ENCODE data around the gene ARHGAP24.

The ARHGAP24 gene

GRCh38 chr4:85747882-85748491 is 273.0 kb downstream of the ARHGAP24 start:
- H2BK120ac ChIP-seq (ENCODE audit: insufficient read depth, low read length, poor library complexity) = no peak overlapping the region
- no peak overlapping the region for H2BK12ac ChIP-seq (ENCODE audit: low read length)
- no peak overlapping the region for H3K4ac ChIP-seq (ENCODE audit: low read depth, low read length)
- no peak overlapping the region for H2AK5ac ChIP-seq (ENCODE audit: low read length)
- no peaks in the 10 kb centered on the region for H3K27me3 ChIP-seq (ENCODE audit: insufficient read depth, low read length)
- H3K14ac ChIP-seq (ENCODE audit: low read length) = no peak overlapping the region
- H3K4me2 ChIP-seq (ENCODE audit: low read length) = no peak overlapping the region
- no peaks in the 10 kb centered on the region for H3K36me3 ChIP-seq (ENCODE audit: control insufficient read depth in 1 of 2, insufficient read depth in 2 of 2, low read length in 2 of 2)
- no peaks in the 10 kb centered on the region for H3K79me2 ChIP-seq (ENCODE audit: control insufficient read depth, insufficient read depth, low read length, poor library complexity)
- H4K12ac ChIP-seq (ENCODE audit: low read depth, low read length) = no peak overlapping the region
- H2BK5ac ChIP-seq (ENCODE audit: low read depth, low read length, poor library complexity) = no peak overlapping the region
- no peak overlapping the region for H2AFZ ChIP-seq (ENCODE audit: insufficient read depth, low read length, poor library complexity)
- DNase-seq = peak; percentile 27 to 91
- no peak overlapping the region for H3K9ac ChIP-seq (ENCODE audit: low read length)
- H3K27ac ChIP-seq (ENCODE audit: low read depth, low read length) = no peak overlapping the region
- no peak overlapping the region for H3K18ac ChIP-seq (ENCODE audit: low read length)
- no peak overlapping the region for H4K91ac ChIP-seq (ENCODE audit: low read depth, low read length)
- H4K8ac ChIP-seq (ENCODE audit: low read depth, low read length) = no peak overlapping the region
- no peak overlapping the region for H3K4me3 ChIP-seq (ENCODE audit: low read depth, low read length)
- WGBS (ENCODE audit: extremely low coverage, insufficient coverage, insufficient read length) = no CpG with 5 or more reads among the region's 3 CpGs
- H3K23ac ChIP-seq (ENCODE audit: low read length) = no peak overlapping the region
- no peaks in the 10 kb centered on the region for H3K9me3 ChIP-seq (ENCODE audit: insufficient read depth, low read depth, low read length)
- no peaks in the 10 kb centered on the region for H3K79me1 ChIP-seq (ENCODE audit: low read length)
- H3K4me1 ChIP-seq (ENCODE audit: control insufficient read depth in 1 of 2, insufficient read depth in 2 of 2, low read length in 2 of 2) = no peaks in the 10 kb centered on the region

GRCh38 chr4:85748654-85749053 is 273.7 kb downstream of the ARHGAP24 start:
- H2AK5ac ChIP-seq (ENCODE audit: low read length) = no peak overlapping the region
- H3K4me1 ChIP-seq (ENCODE audit: control insufficient read depth in 1 of 2, insufficient read depth in 2 of 2, low read length in 2 of 2) = no peaks in the 10 kb centered on the region
- no peak overlapping the region for H4K8ac ChIP-seq (ENCODE audit: low read depth, low read length)
- H3K9ac ChIP-seq (ENCODE audit: low read length) = no peak overlapping the region
- no peaks in the 10 kb centered on the region for H3K79me1 ChIP-seq (ENCODE audit: low read length)
- H3K27ac ChIP-seq (ENCODE audit: low read depth, low read length) = no peak overlapping the region
- H3K27me3 ChIP-seq (ENCODE audit: insufficient read depth, low read length) = no peaks in the 10 kb centered on the region
- WGBS (ENCODE audit: extremely low coverage, insufficient coverage, insufficient read length) = no CpG with 5 or more reads among the region's 4 CpGs
- no peak overlapping the region for H4K91ac ChIP-seq (ENCODE audit: low read depth, low read length)
- H3K14ac ChIP-seq (ENCODE audit: low read length) = no peak overlapping the region
- H3K23ac ChIP-seq (ENCODE audit: low read length) = no peak overlapping the region
- H2BK5ac ChIP-seq (ENCODE audit: low read depth, low read length, poor library complexity) = no peak overlapping the region
- no peak overlapping the region for H2BK12ac ChIP-seq (ENCODE audit: low read length)
- no peak overlapping the region for H3K4me3 ChIP-seq (ENCODE audit: low read depth, low read length)
- H2AFZ ChIP-seq (ENCODE audit: insufficient read depth, low read length, poor library complexity) = no peak overlapping the region
- H3K18ac ChIP-seq (ENCODE audit: low read length) = no peak overlapping the region
- H3K4ac ChIP-seq (ENCODE audit: low read depth, low read length) = no peak overlapping the region
- H3K9me3 ChIP-seq (ENCODE audit: insufficient read depth, low read depth, low read length) = no peaks in the 10 kb centered on the region
- no peak overlapping the region for H2BK120ac ChIP-seq (ENCODE audit: insufficient read depth, low read length, poor library complexity)
- no peaks in the 10 kb centered on the region for H3K79me2 ChIP-seq (ENCODE audit: control insufficient read depth, insufficient read depth, low read length, poor library complexity)
- no peak overlapping the region for H4K12ac ChIP-seq (ENCODE audit: low read depth, low read length)
- no peaks in the 10 kb centered on the region for H3K36me3 ChIP-seq (ENCODE audit: control insufficient read depth in 1 of 2, insufficient read depth in 2 of 2, low read length in 2 of 2)
- no peak overlapping the region for H3K4me2 ChIP-seq (ENCODE audit: low read length)
- no peak for DNase-seq

GRCh38 chr4:85751866-85752265 is 276.9 kb downstream of the ARHGAP24 start:
- Histone ChIP-seq H3K4me1 (ENCODE audit: control insufficient read depth in 1 of 2, insufficient read depth in 2 of 2, low read length in 2 of 2) (no peaks in the 10 kb centered on the region), H4K12ac (ENCODE audit: low read depth, low read length) (no peak overlapping the region), H3K27ac (ENCODE audit: low read depth, low read length) (no peak overlapping the region), H3K79me1 (ENCODE audit: low read length) (no peaks in the 10 kb centered on the region), H2BK12ac (ENCODE audit: low read length) (no peak overlapping the region), H4K91ac (ENCODE audit: low read depth, low read length) (no peak overlapping the region), H3K9me3 (ENCODE audit: insufficient read depth, low read depth, low read length) (no peaks in the 10 kb centered on the region), H2AK5ac (ENCODE audit: low read length) (no peak overlapping the region), H3K18ac (ENCODE audit: low read length) (no peak overlapping the region), H2AFZ (ENCODE audit: insufficient read depth, low read length, poor library complexity) (no peak overlapping the region), H3K79me2 (ENCODE audit: control insufficient read depth, insufficient read depth, low read length, poor library complexity) (no peaks in the 10 kb centered on the region), H4K8ac (ENCODE audit: low read depth, low read length) (no peak overlapping the region), H3K36me3 (ENCODE audit: control insufficient read depth in 1 of 2, insufficient read depth in 2 of 2, low read length in 2 of 2) (no peaks in the 10 kb centered on the region), H3K27me3 (ENCODE audit: insufficient read depth, low read length) (no peaks in the 10 kb centered on the region), H2BK120ac (ENCODE audit: insufficient read depth, low read length, poor library complexity) (no peak overlapping the region), H3K4ac (ENCODE audit: low read depth, low read length) (no peak overlapping the region), H3K4me3 (ENCODE audit: low read depth, low read length) (no peak overlapping the region), H3K4me2 (ENCODE audit: low read length) (no peak overlapping the region), H3K23ac (ENCODE audit: low read length) (peak overlapping the region; percentile 40), H3K9ac (ENCODE audit: low read length) (no peak overlapping the region), H3K14ac (ENCODE audit: low read length) (no peak overlapping the region), H2BK5ac (ENCODE audit: low read depth, low read length, poor library complexity) (no peak overlapping the region)
- no CpG with 5 or more reads among the region's 2 CpGs for WGBS (ENCODE audit: extremely low coverage, insufficient coverage, insufficient read length)
- DNase-seq = no peak

DNA sequence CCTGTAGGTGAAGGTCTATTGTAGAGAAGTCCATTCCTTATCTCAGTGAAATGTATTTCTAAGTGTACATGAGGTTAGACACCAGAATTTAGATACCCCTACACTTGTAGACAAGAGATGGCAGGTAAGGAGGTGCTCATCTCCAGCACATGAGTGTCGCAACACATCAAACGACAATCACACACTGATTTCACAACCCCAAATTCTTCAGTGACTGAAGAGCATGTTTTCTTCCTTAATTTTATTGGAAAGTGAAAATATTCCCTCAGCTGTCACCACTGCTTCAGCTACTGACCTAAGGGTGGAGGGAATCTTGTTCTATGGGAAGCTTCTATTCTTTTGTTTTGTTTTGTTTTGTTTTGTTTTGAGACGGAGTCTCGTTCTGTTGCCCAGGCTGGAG is 280.3 kb downstream of the ARHGAP24 start:
- H3K79me2 ChIP-seq (ENCODE audit: control insufficient read depth, insufficient read depth, low read length, poor library complexity) = no peaks in the 10 kb centered on the region
- no peak overlapping the region for H4K12ac ChIP-seq (ENCODE audit: low read depth, low read length)
- no peaks in the 10 kb centered on the region for H3K9me3 ChIP-seq (ENCODE audit: insufficient read depth, low read depth, low read length)
- H2BK12ac ChIP-seq (ENCODE audit: low read length) = no peak overlapping the region
- no peak overlapping the region for H3K18ac ChIP-seq (ENCODE audit: low read length)
- H3K14ac ChIP-seq (ENCODE audit: low read length) = no peak overlapping the region
- H3K27ac ChIP-seq (ENCODE audit: low read depth, low read length) = no peak overlapping the region
- DNase-seq = no peak
- H2AK5ac ChIP-seq (ENCODE audit: low read length) = no peak overlapping the region
- no peaks in the 10 kb centered on the region for H3K79me1 ChIP-seq (ENCODE audit: low read length)
- H3K23ac ChIP-seq (ENCODE audit: low read length) = no peak overlapping the region
- H4K91ac ChIP-seq (ENCODE audit: low read depth, low read length) = no peak overlapping the region
- H3K4me1 ChIP-seq (ENCODE audit: control insufficient read depth in 1 of 2, insufficient read depth in 2 of 2, low read length in 2 of 2) = no peaks in the 10 kb centered on the region
- H3K4me3 ChIP-seq (ENCODE audit: low read depth, low read length) = no peak overlapping the region
- H3K4me2 ChIP-seq (ENCODE audit: low read length) = no peak overlapping the region
- no peak overlapping the region for H2BK120ac ChIP-seq (ENCODE audit: insufficient read depth, low read length, poor library complexity)
- no peaks in the 10 kb centered on the region for H3K36me3 ChIP-seq (ENCODE audit: control insufficient read depth in 1 of 2, insufficient read depth in 2 of 2, low read length in 2 of 2)
- H4K8ac ChIP-seq (ENCODE audit: low read depth, low read length) = no peak overlapping the region
- no peak overlapping the region for H2AFZ ChIP-seq (ENCODE audit: insufficient read depth, low read length, poor library complexity)
- WGBS (ENCODE audit: extremely low coverage, insufficient coverage, insufficient read length) = no CpG with 5 or more reads among the region's 4 CpGs
- no peak overlapping the region for H2BK5ac ChIP-seq (ENCODE audit: low read depth, low read length, poor library complexity)
- H3K4ac ChIP-seq (ENCODE audit: low read depth, low read length) = no peak overlapping the region
- no peak overlapping the region for H3K9ac ChIP-seq (ENCODE audit: low read length)
- no peaks in the 10 kb centered on the region for H3K27me3 ChIP-seq (ENCODE audit: insufficient read depth, low read length)
